Endothelial cell (in vitro differentiated cells): ENCODE measurements around the gene BCCIP. TPM values are rescaled to one million over a fixed set of nuclear protein-coding genes. Genes with fewer than 3 reads are reported as not detected.

Experiments
- DNase-seq: peaks from one replicate; pipeline ENCODE4 v3.0.0; 2021; ENCODE audit warnings: low spot score
- H3K27ac Mint-ChIP-seq: one replicate; pipeline ENCODE4 v1.8.0; 2021; ENCODE audit warnings: mixed read lengths, inconsistent platforms; ENCODE audit not compliant: unreplicated experiment
- H3K27me3 Mint-ChIP-seq: one replicate; pipeline ENCODE4 v1.8.0; 2021; ENCODE audit warnings: mild to moderate bottlenecking, moderate library complexity, mixed read lengths, inconsistent platforms; ENCODE audit not compliant: unreplicated experiment
- H3K36me3 Mint-ChIP-seq: one replicate; pipeline ENCODE4 v1.8.0; 2021; ENCODE audit warnings: mild to moderate bottlenecking, low read depth, mixed read lengths, inconsistent platforms; ENCODE audit not compliant: unreplicated experiment
- H3K4me1 Mint-ChIP-seq: one replicate; pipeline ENCODE4 v1.8.0; 2021; ENCODE audit warnings: mild to moderate bottlenecking, mixed read lengths, inconsistent platforms; ENCODE audit not compliant: unreplicated experiment
- H3K4me3 Mint-ChIP-seq: one replicate; pipeline ENCODE4 v1.8.0; 2021; ENCODE audit warnings: mild to moderate bottlenecking, mixed read lengths, inconsistent platforms; ENCODE audit not compliant: unreplicated experiment
- H3K9me3 Mint-ChIP-seq: one replicate; pipeline ENCODE4 v1.8.0; 2021; ENCODE audit warnings: mixed read lengths, inconsistent platforms; ENCODE audit not compliant: unreplicated experiment
- CTCF ChIP-seq: fragments of 200-600 bp; sonication (generic); IDR thresholded peaks from one replicate; pipeline ENCODE4 v1.5.0; 2021; ENCODE audit warnings: antibody characterized with exemption; ENCODE audit not compliant: unreplicated experiment
- total RNA-seq: library from RNA; stranded (reverse); fragmentation: NEBNext Ultra II Directional; extraction: Animal tissue kit (Norgen Biotek cat#: 25700); gene quantifications from one replicate; pipeline ENCODE4 v1.2.1, GENCODE V29; 2021; ENCODE audit not compliant: unreplicated experiment

The BCCIP gene
- total RNA-seq, 1 donor from 2014 or later = 39.4 TPM

GRCh38 chr10:125859128-125859817, 35.9 kb downstream of the BCCIP start:
- no peak for DNase-seq
- Mint-ChIP-seq H3K36me3 (no peaks in the 10 kb centered on the region), H3K4me1 (no peaks in the 10 kb centered on the region), H3K9me3 (no peaks in the 10 kb centered on the region), H3K4me3 (no peak overlapping the region), H3K27me3 (no peaks in the 10 kb centered on the region), H3K27ac (no peak overlapping the region)
- no peak for TF ChIP-seq CTCF

- peaks cover 13% of the 10 kb centered on the region for H3K36me3 Mint-ChIP-seq
- H3K4me1 Mint-ChIP-seq = no peaks in the 10 kb centered on the region
- DNase-seq = no peak
- H3K27ac Mint-ChIP-seq = no peak overlapping the region
- H3K4me3 Mint-ChIP-seq = no peak overlapping the region
- no peaks in the 10 kb centered on the region for H3K9me3 Mint-ChIP-seq
- H3K27me3 Mint-ChIP-seq = peaks cover 2% of the 10 kb centered on the region
- no peak for TF ChIP-seq CTCF
Observed at GRCh38 chr10:125865120-125865519, 41.8 kb downstream of the BCCIP start.

GRCh38 chr10:125866421-125867029, 43.2 kb downstream of the BCCIP start:
- no peak for TF ChIP-seq CTCF
- peaks cover 13% of the 10 kb centered on the region for H3K36me3 Mint-ChIP-seq
- no peaks in the 10 kb centered on the region for H3K9me3 Mint-ChIP-seq
- H3K27me3 Mint-ChIP-seq = peaks cover 2% of the 10 kb centered on the region
- H3K27ac Mint-ChIP-seq = no peak overlapping the region
- no peaks in the 10 kb centered on the region for H3K4me1 Mint-ChIP-seq
- DNase-seq = no peak
- no peak overlapping the region for H3K4me3 Mint-ChIP-seq

GRCh38 chr10:125868372-125868975, 45.1 kb downstream of the BCCIP start:
- Mint-ChIP-seq H3K27me3 (peaks cover 2% of the 10 kb centered on the region), H3K27ac (no peak overlapping the region), H3K4me1 (no peaks in the 10 kb centered on the region), H3K36me3 (peaks cover 13% of the 10 kb centered on the region), H3K4me3 (no peak overlapping the region), H3K9me3 (no peaks in the 10 kb centered on the region)
- peak; percentile 36 for DNase-seq
- peak; percentile 86 for TF ChIP-seq CTCF

- Mint-ChIP-seq H3K4me3 (no peak overlapping the region), H3K27ac (no peak overlapping the region), H3K36me3 (peaks cover 22% of the 10 kb centered on the region), H3K9me3 (no peaks in the 10 kb centered on the region), H3K27me3 (peaks cover 2% of the 10 kb centered on the region), H3K4me1 (no peaks in the 10 kb centered on the region)
- DNase-seq = no peak
- no peak for TF ChIP-seq CTCF
Observed at GRCh38 chr10:125871338-125871737, 48.0 kb downstream of the BCCIP start.
